Activated effector memory CD4-positive, alpha-beta T cell treated with anti-CD3 and anti-CD28 coated beads, Interleukin-2, amount 50 U/mL, for 16 hours (primary cell): ENCODE measurements around the gene ABCA3.

Experiments
- DNase-seq: peaks from one replicate; pipeline ENCODE4 v3.0.0-alpha.2; 2020

Gene ABCA3

GRCh38 chr16:2233046-2233775, 107.3 kb downstream of the ABCA3 start:
- no peak for DNase-seq

GRCh38 chr16:2232094-2232990, 108.2 kb downstream of the ABCA3 start:
- no peak for DNase-seq

GRCh38 chr16:2231016-2231931, 109.3 kb downstream of the ABCA3 start:
- no peak for DNase-seq

DNA sequence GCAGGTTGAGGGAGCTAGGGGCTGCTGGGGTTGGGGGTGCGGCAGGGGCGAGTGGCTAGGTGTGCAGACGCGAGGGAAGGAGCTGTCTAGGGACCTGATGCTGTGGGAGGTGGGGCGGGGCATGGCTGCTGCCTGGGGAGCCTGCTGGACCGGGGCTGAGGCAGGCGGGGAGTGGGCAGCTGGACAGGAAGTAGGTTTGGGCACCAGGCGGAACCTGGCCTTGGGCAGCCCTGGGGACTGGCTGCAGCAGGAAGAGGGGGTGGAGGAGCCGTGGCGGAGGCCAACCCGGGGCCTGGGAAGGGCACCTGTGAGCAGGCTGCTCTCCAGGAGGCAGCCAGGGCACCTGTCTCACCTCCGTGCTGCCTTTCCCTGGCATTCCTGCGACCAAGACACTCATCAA, 110.2 kb downstream of the ABCA3 start:
- no peak for DNase-seq

DNA sequence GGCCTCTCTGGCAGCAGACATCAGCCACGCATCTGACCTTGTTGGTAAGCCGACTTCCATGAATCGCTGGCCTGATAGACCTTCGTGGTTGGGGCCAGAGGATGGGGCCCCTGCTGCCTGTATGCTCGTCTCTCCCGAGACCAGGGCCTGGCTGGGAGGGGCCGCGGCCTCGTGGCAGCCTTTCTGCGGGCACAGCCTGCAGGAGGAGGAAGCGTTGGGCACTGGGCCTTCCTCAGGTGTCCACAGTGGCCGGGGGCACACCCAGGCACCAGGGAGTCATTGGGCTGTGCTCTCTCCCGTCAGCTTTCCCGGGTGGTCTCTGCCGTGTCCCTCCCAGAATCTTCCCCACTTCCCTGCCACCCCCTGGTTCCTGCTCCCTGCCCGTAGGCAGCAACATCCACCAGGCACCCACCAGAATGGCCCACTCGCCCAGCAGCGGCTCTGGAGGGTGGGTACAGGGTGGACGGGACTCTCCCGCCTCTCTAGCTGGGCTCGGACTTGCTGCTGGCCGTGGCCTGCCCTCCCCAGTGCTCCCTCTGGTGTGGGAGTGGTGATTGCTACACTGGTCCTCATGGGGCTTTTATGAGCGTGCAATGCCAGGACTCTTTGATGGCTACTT, 110.8 kb downstream of the ABCA3 start:
- no peak for DNase-seq

- DNase-seq: no peak
Measured at GRCh38 chr16:2229091-2229490, 111.4 kb downstream of the ABCA3 start.

GRCh38 chr16:2228161-2228824, 112.2 kb downstream of the ABCA3 start:
- no peak for DNase-seq

GRCh38 chr16:2226918-2227317, 113.6 kb downstream of the ABCA3 start:
- DNase-seq: no peak

GRCh38 chr16:2226245-2226793, 114.2 kb downstream of the ABCA3 start:
- DNase-seq: no peak
